Measurements from ENCODE around the gene GRIK5.

- TF ChIP-seq CTCF (optimal IDR thresholded peaks at IDR 0.05 in 1 of 3, IDR thresholded peaks at IDR 0.05 in 1 of 3, conservative IDR thresholded peaks at IDR 0.05 in 1 of 3; ENCODE audit: extremely low read depth in 1 of 3, insufficient read depth in 2 of 3, low read length in 3 of 3) (no peak), EZH2 (IDR thresholded peaks at IDR 0.05; ENCODE audit: low read length) (no peak)
Measured at GRCh38 chr19:42037649-42038048, 32.4 kb downstream of the GRIK5 start.
